Left ventricle myocardium inferior (tissue), 1 donor: Measurements from ENCODE around the gene CD244. TPM values are rescaled to one million over a fixed set of nuclear protein-coding genes. Genes with fewer than 3 reads are reported as not detected.

ENCODE experiments used
- DNase-seq: peaks from one replicate; pipeline ENCODE4 v3.0.0-alpha.2; 2020
- H3K27ac ChIP-seq: fragments of 200-600 bp; replicated peaks from 2 replicates; pipeline ENCODE4 v1.8.0; 2021
- H3K27me3 ChIP-seq: fragments of 200-600 bp; 2 replicates; pipeline ENCODE4 v1.8.0; 2021; ENCODE audit warnings: low read depth
- H3K36me3 ChIP-seq: fragments of 200-600 bp; 2 replicates; pipeline ENCODE4 v1.8.0; 2021
- H3K4me1 ChIP-seq: fragments of 200-600 bp; 2 replicates; pipeline ENCODE4 v1.8.0; 2021
- H3K4me3 ChIP-seq: fragments of 200-600 bp; 2 replicates; pipeline ENCODE4 v1.8.0; 2021; ENCODE audit warnings: mild to moderate bottlenecking, moderate library complexity
- H3K9me3 ChIP-seq: fragments of 200-600 bp; replicated peaks from 2 replicates; pipeline ENCODE4 v1.8.0; 2021
- CTCF ChIP-seq: fragments of 200-600 bp; IDR thresholded peaks from 2 replicates; pipeline ENCODE4 v1.8.0; 2021; ENCODE audit warnings: antibody characterized with exemption, mild to moderate bottlenecking, borderline replicate concordance
- intact Hi-C: fragments of 100-400 bp; cut with micrococcal nuclease; formaldehyde crosslinking; loops from one replicate; pipeline ENCODE4 v1.11.0; 2022
- total RNA-seq: library from RNA; stranded (reverse); fragmentation: NEBNext Ultra II Directional; extraction: Animal tissue kit (Norgen Biotek cat#: 25700); gene quantifications from one replicate; pipeline ENCODE4 v1.2.1, GENCODE V29; 2021
- donor health status: DM: no; HTN: yes; CAD: no; lungs with severe emphysema.

Gene CD244
- total RNA-seq, 1 donor from 2014 or later: 0.14 TPM

GRCh38 chr1:160850993-160851392 lies 11.7 kb downstream of the CD244 start:
- Histone ChIP-seq H3K27me3 (peaks cover 13% of the 10 kb centered on the region), H3K9me3 (peaks cover 6% of the 10 kb centered on the region), H3K4me1 (no peaks in the 10 kb centered on the region), H3K4me3 (no peak overlapping the region), H3K36me3 (no peaks in the 10 kb centered on the region), H3K27ac (no peak overlapping the region)
- TF ChIP-seq CTCF: no peak
- no peak for DNase-seq
- intact Hi-C loops: no loop called here

GRCh38 chr1:160850541-160850940 lies 12.1 kb downstream of the CD244 start:
- peaks cover 6% of the 10 kb centered on the region for H3K9me3 ChIP-seq
- no peak for DNase-seq
- no peaks in the 10 kb centered on the region for H3K4me1 ChIP-seq
- no peak overlapping the region for H3K27ac ChIP-seq
- intact Hi-C loops: no loop called here
- no peaks in the 10 kb centered on the region for H3K36me3 ChIP-seq
- H3K4me3 ChIP-seq: no peak overlapping the region
- no peak for TF ChIP-seq CTCF
- H3K27me3 ChIP-seq: peaks cover 14% of the 10 kb centered on the region

GRCh38 chr1:160846281-160846680 lies 16.4 kb downstream of the CD244 start:
- H3K4me3 ChIP-seq: no peak overlapping the region
- H3K36me3 ChIP-seq: no peaks in the 10 kb centered on the region
- no peak for DNase-seq
- H3K4me1 ChIP-seq: no peaks in the 10 kb centered on the region
- H3K27me3 ChIP-seq: peaks cover 22% of the 10 kb centered on the region
- TF ChIP-seq CTCF: no peak
- no peak overlapping the region for H3K27ac ChIP-seq
- no peaks in the 10 kb centered on the region for H3K9me3 ChIP-seq
- intact Hi-C loops: no loop called here

GRCh38 chr1:160844447-160845232 lies 18.0 kb downstream of the CD244 start:
- Histone ChIP-seq H3K27ac (no peak overlapping the region), H3K27me3 (peaks cover 18% of the 10 kb centered on the region), H3K36me3 (no peaks in the 10 kb centered on the region), H3K4me1 (no peaks in the 10 kb centered on the region), H3K4me3 (no peak overlapping the region), H3K9me3 (no peaks in the 10 kb centered on the region)
- intact Hi-C loops: no loop called here
- no peak for DNase-seq
- TF ChIP-seq CTCF: no peak

- H3K36me3 ChIP-seq: no peaks in the 10 kb centered on the region
These were observed 21.6 kb downstream of the CD244 start for GRCh38 chr1:160841079-160841478.

More at GRCh38 chr1:160841079-160841478, 21.6 kb downstream of the CD244 start:
- Histone ChIP-seq H3K4me1 (peaks cover 15% of the 10 kb centered on the region), H3K4me3 (no peak overlapping the region), H3K27ac (no peak overlapping the region), H3K9me3 (no peaks in the 10 kb centered on the region), H3K27me3 (peaks cover 14% of the 10 kb centered on the region)
- intact Hi-C loops: no loop called here
- DNase-seq: no peak
- TF ChIP-seq CTCF: no peak
